ENCODE results near the gene SLC12A1.

SLC12A1 gene

DNA sequence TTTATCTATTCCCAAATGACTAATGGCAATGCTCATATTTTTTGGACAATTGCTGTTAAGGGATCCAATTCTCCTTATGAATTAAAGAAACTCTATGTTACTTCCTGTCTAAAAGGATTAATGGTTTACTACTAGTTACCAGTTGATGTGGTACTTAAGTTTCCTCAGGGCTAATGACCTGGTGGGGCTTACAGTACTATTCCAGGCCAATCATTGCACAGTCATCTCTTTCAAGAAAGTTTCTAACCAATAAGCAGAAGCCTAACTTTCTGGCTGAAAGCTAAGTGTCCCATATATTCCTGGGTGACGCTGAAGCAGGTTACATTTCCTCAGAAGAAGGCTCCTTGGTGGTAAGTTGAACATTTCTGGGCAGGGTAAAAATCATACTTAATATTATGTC lies at the start of gene SLC12A1:
SLC12A1 (plus strand) TSS at position 322 of the 400 bp plus-strand sequence. CDS start 1,418 bp downstream, outside the sequence.
- no peak for DNase-seq (ENCODE audit: low read depth, low spot score)

GRCh38 chr15:48168616-48169015 lies 37.5 kb upstream of the SLC12A1 start:
- no peak for DNase-seq (ENCODE audit: low read depth, low spot score)

DNA sequence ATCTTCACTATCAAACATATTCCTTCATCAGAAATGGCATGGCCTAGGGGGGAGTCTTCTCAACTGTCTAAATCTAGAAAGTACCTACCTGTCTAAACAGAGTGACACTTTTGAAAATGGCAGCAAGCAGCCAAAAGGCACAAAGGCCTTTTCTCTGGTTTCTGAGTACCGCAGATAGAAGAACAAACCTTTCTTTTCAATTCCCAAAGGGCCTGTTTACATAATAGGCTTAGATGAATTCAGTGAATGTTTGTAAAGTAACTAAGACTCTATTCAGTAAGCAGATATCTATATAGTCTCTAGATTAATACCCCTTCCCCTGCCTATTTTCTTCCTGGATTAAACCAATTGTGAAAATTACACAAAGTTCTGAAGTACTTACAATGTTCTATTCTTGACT lies 35.1 kb upstream of the SLC12A1 start:
- no peak for DNase-seq (ENCODE audit: low read depth, low spot score)

DNA sequence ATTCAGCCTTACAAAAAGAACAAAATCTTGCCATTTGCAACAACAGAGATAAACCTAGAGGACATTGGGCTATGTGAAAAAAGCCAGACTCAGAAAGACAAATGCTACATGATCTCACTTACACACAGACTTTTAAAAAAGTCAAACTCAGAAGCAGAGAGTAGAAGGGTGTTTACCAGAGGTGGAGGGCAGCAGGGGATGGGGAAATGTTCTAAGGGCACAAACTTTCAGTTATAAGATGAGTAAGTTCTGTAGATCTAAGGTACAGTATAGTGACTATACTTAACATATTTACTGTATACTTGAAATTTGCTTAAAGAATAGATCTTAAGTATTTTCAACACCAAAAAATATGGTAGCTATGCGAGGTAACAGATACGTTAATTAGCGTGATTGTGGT lies 31.0 kb upstream of the SLC12A1 start:
- DNase-seq (ENCODE audit: low read depth, low spot score): no peak

- no peak for DNase-seq (ENCODE audit: low read depth, low spot score)
These were observed 30.0 kb upstream of the SLC12A1 start for GRCh38 chr15:48176112-48176511.

DNA sequence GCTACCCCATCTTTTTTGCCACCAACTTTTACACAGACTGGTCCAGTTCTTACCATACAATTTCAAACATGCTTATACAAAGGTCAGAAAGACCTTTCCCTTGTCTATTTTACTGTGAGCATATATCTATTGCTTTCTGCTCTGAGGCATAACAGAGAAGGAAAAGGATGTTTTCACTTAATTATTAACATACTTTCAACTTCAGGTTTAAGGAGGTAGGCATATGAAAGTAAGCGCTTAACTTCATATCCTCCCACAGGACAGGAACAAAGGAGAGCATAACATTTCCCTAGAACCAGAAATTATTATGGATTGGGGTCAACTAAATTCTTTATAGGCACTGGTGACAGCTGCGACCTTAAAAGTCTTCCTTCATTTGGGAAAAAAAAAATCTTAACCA lies 29.1 kb upstream of the SLC12A1 start:
- no peak for DNase-seq (ENCODE audit: low read depth, low spot score)

- DNase-seq (ENCODE audit: low read depth, low spot score): no peak
These were observed 28.7 kb upstream of the SLC12A1 start for GRCh38 chr15:48177383-48177765.

DNA sequence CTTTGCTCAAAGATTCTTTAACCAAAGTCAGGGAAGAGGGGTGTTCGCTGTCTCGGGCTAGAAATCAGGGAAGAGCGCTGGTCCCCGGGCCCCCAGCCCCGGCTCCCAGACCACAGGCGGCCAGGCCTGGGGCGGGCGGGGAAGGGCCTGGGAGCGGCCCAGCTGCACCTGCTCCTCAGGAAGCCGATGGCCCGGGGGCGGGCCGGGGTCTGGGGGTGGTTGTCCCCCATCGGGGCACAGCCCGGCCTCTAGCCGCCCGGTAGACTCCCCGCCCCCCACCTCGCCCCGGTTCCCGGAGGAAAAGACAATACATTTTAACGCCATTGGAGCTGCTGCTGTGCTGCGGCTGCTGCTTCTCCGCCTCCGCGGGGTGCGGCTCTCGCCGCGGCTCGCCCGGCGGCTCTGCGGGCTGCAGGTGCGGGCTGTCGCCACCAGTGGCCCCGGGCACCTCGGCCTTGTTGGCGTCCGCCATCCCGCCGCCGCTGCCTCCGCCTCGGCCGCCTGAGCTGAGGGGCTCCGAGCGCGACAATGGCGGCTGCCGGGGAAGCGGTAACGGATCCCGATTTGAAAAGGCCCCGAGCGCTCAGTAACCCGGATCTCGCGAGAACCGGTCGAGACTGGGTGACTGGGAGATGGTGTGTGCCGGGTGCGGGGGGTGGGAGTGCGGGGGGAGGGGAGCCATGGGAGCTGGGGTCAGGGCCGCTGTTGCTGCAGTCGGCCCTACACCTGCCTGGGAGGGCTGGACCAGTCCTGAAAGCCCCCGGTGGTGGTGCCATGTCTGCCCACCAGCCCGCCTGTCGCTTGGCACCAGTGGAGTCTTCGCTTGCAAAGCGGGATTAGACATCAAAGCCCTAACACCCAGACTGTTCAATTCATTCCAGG lies 28.1 kb upstream of the SLC12A1 start, which contains the start of gene MYEF2:
MYEF2 (minus strand) TSS at position 530 of the 882 bp plus-strand sequence; CDS start at position 472, 58 bp downstream.
- DNase-seq (ENCODE audit: low read depth, low spot score): no peak

- no peak for DNase-seq (ENCODE audit: low read depth, low spot score)
These were observed 27.5 kb upstream of the SLC12A1 start for GRCh38 chr15:48178648-48178931.

DNA sequence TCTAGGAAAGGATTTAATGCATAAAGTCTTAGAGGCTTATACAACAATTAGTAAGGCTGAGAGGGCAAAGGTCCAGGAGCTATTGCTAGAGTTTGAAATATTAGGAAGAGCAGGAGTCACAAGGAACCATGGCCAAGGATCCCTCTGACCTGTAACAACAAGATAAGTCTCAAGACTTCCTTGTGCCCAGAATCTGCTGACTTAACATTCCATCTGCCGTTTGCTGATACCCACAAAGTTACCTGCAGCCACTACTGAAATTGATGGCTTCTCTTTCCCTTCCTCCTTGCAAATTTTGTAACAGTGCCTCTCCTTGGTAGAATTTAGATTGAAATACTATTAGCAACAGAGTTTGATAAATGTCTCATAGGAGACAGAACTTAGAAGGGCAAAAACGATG lies 23.4 kb upstream of the SLC12A1 start:
- no peak for DNase-seq (ENCODE audit: low read depth, low spot score)

DNA sequence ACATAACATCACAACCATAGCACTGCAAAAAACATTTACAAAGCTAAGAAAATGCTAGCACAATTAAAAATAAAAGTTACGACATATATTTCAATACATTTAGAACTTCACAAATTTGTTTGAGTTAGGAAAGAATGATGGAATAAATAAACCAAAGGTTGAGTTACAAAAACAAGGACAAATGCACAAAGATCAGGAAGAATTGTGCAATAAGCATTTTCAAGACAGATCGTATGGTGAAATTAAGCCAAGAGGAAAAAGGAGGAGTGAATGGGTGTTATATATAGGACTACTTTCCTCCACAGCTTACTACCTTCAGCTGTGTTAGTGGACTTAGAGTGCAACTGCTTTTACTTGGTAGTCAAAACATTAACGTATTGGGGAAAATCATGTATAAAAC lies 20.6 kb upstream of the SLC12A1 start:
- DNase-seq (ENCODE audit: low read depth, low spot score): no peak

GRCh38 chr15:48186271-48186670 lies 19.8 kb upstream of the SLC12A1 start:
- no peak for DNase-seq (ENCODE audit: low read depth, low spot score)

DNA sequence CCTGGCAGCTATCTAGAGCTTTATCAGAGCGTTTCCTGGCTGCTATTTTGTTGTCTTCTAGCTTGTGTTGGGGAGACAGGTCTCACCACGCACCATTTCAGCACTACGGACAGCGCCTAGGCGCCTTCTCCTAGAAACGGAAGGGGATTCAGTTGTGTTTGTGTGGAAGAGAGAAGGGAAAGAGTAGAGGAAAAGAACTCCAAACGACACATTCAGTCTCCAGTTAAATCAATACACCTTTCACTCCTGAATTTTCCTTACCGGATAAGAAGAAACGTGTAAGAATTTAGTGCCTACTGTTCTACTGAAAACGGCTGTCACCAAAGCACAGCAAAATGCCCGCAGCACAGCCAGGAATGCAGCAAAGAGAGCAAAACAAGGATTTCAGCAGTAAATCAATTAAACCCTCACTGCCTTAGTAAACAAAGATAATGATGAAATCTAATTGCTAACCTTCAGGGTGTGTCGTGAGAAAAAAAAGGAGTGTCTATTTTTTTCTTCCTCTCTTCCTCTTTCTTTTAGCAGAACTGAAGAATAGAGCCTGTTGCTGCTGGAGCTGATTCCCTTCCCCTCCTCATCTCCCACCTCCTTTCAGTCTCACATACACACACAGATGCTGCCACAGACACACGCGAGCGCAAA lies 15.0 kb upstream of the SLC12A1 start:
- peak; percentile 34 for DNase-seq (ENCODE audit: low read depth, low spot score)

- DNase-seq (ENCODE audit: low read depth, low spot score): no peak
These were observed 14.4 kb upstream of the SLC12A1 start, which contains the start of gene CTXN2 for GRCh38 chr15:48191574-48192225. Gene CTXN2 (plus strand): TSS chr15:48191665. CDS start chr15:48201301, 9,636 bp downstream.

- DNase-seq (ENCODE audit: low read depth, low spot score): no peak
These were observed 4.0 kb upstream of the SLC12A1 start for GRCh38 chr15:48202068-48202467.

GRCh38 chr15:48221261-48221660 lies 15.2 kb downstream of the SLC12A1 start:
- DNase-seq (ENCODE audit: low read depth, low spot score): no peak

DNA sequence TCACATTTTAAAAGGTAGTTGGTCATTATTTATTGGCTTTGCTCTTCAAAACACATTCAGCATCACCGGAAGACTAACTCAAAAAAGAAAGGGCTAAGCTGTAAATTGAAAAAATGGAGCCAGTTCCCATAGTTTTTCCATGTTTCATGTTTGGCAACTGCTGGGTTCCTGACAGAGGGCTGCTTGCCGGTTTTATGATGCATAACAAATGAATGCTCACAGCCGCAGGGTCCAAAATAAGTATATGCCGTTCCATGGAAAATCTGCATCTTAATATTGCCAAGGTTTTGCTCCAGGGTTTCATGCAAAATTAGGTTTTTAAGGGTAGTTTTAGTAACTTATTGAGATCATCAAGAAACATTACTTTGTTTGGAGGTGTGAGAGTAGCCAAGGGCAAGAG lies 15.8 kb downstream of the SLC12A1 start:
- no peak for DNase-seq (ENCODE audit: low read depth, low spot score)

GRCh38 chr15:48222627-48223026 lies 16.5 kb downstream of the SLC12A1 start:
- DNase-seq (ENCODE audit: low read depth, low spot score): no peak

DNA sequence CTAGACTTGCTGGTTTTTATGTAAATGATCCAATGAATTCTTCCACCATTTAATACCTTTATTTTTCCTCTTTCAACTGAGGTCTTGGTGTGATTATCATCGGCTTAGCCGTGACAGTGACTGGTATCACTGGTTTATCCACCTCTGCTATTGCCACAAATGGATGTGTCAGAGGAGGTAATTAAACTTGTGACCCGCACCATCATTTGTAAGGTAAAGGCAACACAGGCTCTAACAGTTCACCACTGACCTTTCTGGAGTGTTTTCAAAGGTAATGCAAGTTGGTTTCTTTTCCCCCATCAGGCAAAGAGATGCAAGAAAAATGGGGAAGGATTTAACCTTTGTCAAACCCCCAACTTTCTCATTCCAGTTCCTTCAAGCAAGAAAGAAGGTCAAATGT lies 19.7 kb downstream of the SLC12A1 start:
- DNase-seq (ENCODE audit: low read depth, low spot score): no peak

GRCh38 chr15:48230498-48230897 lies 24.4 kb downstream of the SLC12A1 start:
- no peak for DNase-seq (ENCODE audit: low read depth, low spot score)

DNA sequence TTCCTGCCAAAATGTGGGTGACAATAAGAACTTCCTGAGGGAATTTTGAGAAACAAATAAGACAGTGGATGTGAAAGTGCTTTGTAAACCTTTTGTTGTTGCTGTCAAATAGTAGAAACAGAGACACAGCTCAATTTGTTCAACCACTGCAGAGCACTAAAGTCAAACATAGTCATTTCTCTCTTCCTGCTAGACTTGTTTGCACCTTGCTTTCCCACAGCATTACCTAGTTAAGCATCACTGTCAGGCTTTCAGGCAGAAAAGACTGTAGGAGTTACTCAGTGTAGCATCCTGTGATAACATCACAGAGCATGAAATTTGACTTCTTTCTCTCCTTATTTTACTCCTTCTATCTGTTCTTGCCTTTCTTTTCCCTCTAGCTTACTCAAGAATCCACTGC lies 27.1 kb downstream of the SLC12A1 start:
- DNase-seq (ENCODE audit: low read depth, low spot score): no peak

DNA sequence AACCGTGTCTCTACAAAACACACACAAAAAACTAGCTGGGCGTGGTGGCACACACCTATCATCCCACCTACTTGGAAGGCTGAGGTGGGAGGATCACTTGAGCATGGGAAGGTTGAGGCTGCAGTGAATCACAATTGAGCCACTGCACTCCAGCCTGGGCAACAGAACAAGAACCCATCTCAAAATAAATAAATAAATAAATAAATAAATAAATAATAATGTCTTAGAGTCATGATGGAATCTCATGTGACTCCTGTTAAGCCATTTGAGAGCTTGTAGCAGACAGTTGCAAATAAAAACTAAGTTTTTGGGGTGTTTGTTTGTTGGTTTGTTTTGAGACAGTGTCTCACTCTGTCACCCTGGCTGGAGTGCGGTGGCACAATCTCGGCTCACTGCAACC lies 33.2 kb downstream of the SLC12A1 start:
- DNase-seq (ENCODE audit: low read depth, low spot score): no peak

GRCh38 chr15:48242015-48242414 lies 35.9 kb downstream of the SLC12A1 start:
- no peak for DNase-seq (ENCODE audit: low read depth, low spot score)

Measured in brain pericyte (primary cell).